Measurements from ENCODE around the gene MAPK4.

- TF ChIP-seq EZH2 (IDR thresholded peaks at IDR 0.05) (no peak), POLR2AphosphoS5 (IDR thresholded peaks at IDR 0.05; ENCODE audit: borderline replicate concordance, low read depth, low read length) (no peak), FOXP2 (optimal IDR thresholded peaks at IDR 0.05; ENCODE audit: control extremely low read depth, extremely low read length, insufficient read depth) (no peak)
Measured at GRCh38 chr18:50675043-50675442, 115.2 kb downstream of the MAPK4 start.

Measured in SK-N-MC (cell line).